ENCODE data around the gene COQ7.

GRCh38 chr16:19115148-19116021 lies 48.0 kb downstream of the COQ7 start:
- no peak for TF ChIP-seq POLR2AphosphoS5 (IDR thresholded peaks at IDR 0.05; ENCODE audit: low read depth, low read length)
- TF ChIP-seq POLR2A (IDR thresholded peaks at IDR 0.05; ENCODE audit: low read depth, low read length), result no peak

Measured in GM12892 (cell line).